Endothelial cell (in vitro differentiated cells): ENCODE data around the gene KRT26. TPM values are rescaled to one million over a fixed set of nuclear protein-coding genes. Genes with fewer than 3 reads are reported as not detected.
"Not testable (repeated sequence)": the region's sequence is repeated elsewhere in the genome, so short reads cannot be mapped to it uniquely, and the experiment has no call there.

Experiments used
- DNase-seq: peaks from one replicate; pipeline ENCODE4 v3.0.0; 2021; ENCODE audit warnings: low spot score
- H3K27ac Mint-ChIP-seq: one replicate; pipeline ENCODE4 v1.8.0; 2021; ENCODE audit warnings: mixed read lengths, inconsistent platforms; ENCODE audit not compliant: unreplicated experiment
- H3K27me3 Mint-ChIP-seq: one replicate; pipeline ENCODE4 v1.8.0; 2021; ENCODE audit warnings: mild to moderate bottlenecking, moderate library complexity, mixed read lengths, inconsistent platforms; ENCODE audit not compliant: unreplicated experiment
- H3K36me3 Mint-ChIP-seq: one replicate; pipeline ENCODE4 v1.8.0; 2021; ENCODE audit warnings: mild to moderate bottlenecking, low read depth, mixed read lengths, inconsistent platforms; ENCODE audit not compliant: unreplicated experiment
- H3K4me1 Mint-ChIP-seq: one replicate; pipeline ENCODE4 v1.8.0; 2021; ENCODE audit warnings: mild to moderate bottlenecking, mixed read lengths, inconsistent platforms; ENCODE audit not compliant: unreplicated experiment
- H3K4me3 Mint-ChIP-seq: one replicate; pipeline ENCODE4 v1.8.0; 2021; ENCODE audit warnings: mild to moderate bottlenecking, mixed read lengths, inconsistent platforms; ENCODE audit not compliant: unreplicated experiment
- H3K9me3 Mint-ChIP-seq: one replicate; pipeline ENCODE4 v1.8.0; 2021; ENCODE audit warnings: mixed read lengths, inconsistent platforms; ENCODE audit not compliant: unreplicated experiment
- total RNA-seq: library from RNA; stranded (reverse); fragmentation: NEBNext Ultra II Directional; extraction: Animal tissue kit (Norgen Biotek cat#: 25700); gene quantifications from one replicate; pipeline ENCODE4 v1.2.1, GENCODE V29; 2021; ENCODE audit not compliant: unreplicated experiment
- TF ChIP-seq, protein P1 (sequence below): fragments of 200-600 bp; sonication (generic); IDR thresholded peaks from one replicate; pipeline ENCODE4 v1.5.0; 2021; ENCODE audit warnings: antibody characterized with exemption; ENCODE audit not compliant: unreplicated experiment

The KRT26 gene
- total RNA-seq, 1 donor from 2014 or later = not detected

DNA sequence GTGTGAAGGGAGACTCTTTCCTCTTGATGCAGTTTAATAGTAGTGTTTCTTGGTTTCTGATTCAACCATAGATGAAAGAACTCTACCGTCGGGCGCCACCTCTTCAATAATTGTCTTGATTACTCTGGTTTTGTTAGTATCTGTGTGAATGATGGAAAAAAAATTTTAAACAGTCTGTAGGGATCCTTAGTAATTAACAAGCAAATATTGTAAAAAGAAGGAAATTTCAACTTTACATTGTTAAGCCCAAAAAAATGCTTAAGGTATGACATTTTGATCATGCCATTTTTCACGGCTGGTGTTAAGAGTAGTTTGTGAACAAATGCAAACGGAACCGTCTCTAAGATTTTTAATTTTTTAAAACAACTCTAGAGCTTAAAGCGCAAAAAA is 46.3 kb upstream of the KRT26 start:
- H3K4me3 Mint-ChIP-seq = peak overlapping the region; percentile 98
- H3K27me3 Mint-ChIP-seq = no peaks in the 10 kb centered on the region
- peaks cover 17% of the 10 kb centered on the region for H3K36me3 Mint-ChIP-seq
- DNase-seq = no peak
- H3K27ac Mint-ChIP-seq = peak overlapping the region; percentile 98
- no peaks in the 10 kb centered on the region for H3K9me3 Mint-ChIP-seq
- TF ChIP-seq, protein P1, sequence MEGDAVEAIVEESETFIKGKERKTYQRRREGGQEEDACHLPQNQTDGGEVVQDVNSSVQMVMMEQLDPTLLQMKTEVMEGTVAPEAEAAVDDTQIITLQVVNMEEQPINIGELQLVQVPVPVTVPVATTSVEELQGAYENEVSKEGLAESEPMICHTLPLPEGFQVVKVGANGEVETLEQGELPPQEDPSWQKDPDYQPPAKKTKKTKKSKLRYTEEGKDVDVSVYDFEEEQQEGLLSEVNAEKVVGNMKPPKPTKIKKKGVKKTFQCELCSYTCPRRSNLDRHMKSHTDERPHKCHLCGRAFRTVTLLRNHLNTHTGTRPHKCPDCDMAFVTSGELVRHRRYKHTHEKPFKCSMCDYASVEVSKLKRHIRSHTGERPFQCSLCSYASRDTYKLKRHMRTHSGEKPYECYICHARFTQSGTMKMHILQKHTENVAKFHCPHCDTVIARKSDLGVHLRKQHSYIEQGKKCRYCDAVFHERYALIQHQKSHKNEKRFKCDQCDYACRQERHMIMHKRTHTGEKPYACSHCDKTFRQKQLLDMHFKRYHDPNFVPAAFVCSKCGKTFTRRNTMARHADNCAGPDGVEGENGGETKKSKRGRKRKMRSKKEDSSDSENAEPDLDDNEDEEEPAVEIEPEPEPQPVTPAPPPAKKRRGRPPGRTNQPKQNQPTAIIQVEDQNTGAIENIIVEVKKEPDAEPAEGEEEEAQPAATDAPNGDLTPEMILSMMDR = no peak
- peaks cover 30% of the 10 kb centered on the region for H3K4me1 Mint-ChIP-seq

DNA sequence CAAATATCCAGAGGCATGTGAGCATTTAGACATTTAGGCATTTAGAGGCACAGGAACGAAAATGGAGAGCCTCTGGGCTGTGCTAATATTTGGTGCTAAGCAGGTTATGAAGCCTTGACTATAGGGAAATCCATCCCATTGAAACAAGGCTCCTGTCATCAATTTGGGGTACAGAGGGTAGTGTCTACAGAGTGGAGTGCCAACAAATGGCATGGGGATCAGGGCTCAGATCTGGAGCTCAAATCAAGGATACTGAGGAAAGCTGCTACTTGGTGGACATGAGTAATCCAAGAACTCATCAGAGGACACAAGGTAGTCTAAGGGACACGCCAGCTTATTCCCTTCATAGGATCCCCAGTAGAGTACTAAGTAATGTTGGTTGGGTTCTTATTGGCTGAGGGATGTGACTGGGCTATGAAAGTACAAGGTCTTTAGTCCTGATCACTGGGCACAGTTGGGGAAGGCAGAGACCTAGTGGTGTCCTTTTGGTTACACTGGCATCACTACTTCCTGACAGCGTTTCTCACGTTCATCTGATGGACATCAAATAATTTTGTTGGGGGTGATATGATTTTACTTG is 45.2 kb upstream of the KRT26 start:
- no peaks in the 10 kb centered on the region for H3K27me3 Mint-ChIP-seq
- TF ChIP-seq, protein P1 = no peak
- peaks cover 30% of the 10 kb centered on the region for H3K4me1 Mint-ChIP-seq

DNA sequence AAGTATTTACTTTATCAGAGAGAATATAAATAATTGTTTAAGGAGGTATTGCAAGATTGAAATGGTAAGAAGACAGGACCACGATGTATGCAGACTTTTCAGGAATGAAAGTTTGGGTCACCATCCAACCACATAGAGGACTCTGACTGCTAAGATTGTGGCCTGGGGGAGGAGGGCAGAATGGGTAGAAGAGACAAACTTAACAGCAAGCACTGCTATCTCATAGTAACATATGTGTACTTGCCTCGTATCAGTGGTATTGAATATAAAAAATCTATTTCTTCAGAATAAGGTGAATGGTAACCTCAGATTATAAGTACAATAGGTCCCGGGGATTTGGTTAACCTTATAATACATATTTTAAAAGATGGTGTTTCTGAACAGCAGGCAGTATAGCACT is 44.6 kb upstream of the KRT26 start:
- TF ChIP-seq, protein P1 = no peak

More for the DNA sequence above, 45.2 kb upstream of the KRT26 start:
- no peaks in the 10 kb centered on the region for H3K9me3 Mint-ChIP-seq
- peaks cover 14% of the 10 kb centered on the region for H3K36me3 Mint-ChIP-seq
- DNase-seq = no peak
- peak overlapping the region; percentile 85 for H3K27ac Mint-ChIP-seq
- peak overlapping the region; percentile 84 for H3K4me3 Mint-ChIP-seq

DNA sequence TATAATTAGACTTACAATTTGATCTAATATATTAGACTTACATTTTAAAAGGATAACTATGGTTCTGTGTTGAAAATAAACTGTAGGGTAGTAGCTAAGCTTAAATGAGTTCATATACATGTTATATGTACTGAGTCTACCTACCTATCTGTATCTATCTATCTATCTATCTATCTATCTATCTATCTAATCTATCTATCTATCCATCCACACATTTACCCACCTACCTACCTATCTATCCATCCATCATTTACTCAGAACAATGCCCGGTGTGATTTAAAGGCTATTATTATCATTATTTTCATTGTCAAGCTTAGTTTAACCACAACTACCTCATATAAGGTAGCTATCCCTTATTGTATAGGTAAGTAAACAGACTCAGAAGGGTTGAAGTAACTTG is 43.4 kb upstream of the KRT26 start:
- TF ChIP-seq, protein P1 = no peak
- no peak overlapping the region for H3K4me3 Mint-ChIP-seq
- no peaks in the 10 kb centered on the region for H3K27me3 Mint-ChIP-seq
- H3K4me1 Mint-ChIP-seq = peaks cover 23% of the 10 kb centered on the region
- DNase-seq = no peak
- H3K9me3 Mint-ChIP-seq = no peaks in the 10 kb centered on the region
- H3K36me3 Mint-ChIP-seq = peaks cover 12% of the 10 kb centered on the region
- H3K27ac Mint-ChIP-seq = no peak overlapping the region

More for the DNA sequence above, 44.6 kb upstream of the KRT26 start:
- Mint-ChIP-seq H3K27me3 (no peaks in the 10 kb centered on the region), H3K27ac (no peak overlapping the region), H3K9me3 (no peaks in the 10 kb centered on the region), H3K36me3 (peaks cover 12% of the 10 kb centered on the region), H3K4me1 (peaks cover 30% of the 10 kb centered on the region), H3K4me3 (peak overlapping the region; percentile 84)
- DNase-seq = no peak

DNA sequence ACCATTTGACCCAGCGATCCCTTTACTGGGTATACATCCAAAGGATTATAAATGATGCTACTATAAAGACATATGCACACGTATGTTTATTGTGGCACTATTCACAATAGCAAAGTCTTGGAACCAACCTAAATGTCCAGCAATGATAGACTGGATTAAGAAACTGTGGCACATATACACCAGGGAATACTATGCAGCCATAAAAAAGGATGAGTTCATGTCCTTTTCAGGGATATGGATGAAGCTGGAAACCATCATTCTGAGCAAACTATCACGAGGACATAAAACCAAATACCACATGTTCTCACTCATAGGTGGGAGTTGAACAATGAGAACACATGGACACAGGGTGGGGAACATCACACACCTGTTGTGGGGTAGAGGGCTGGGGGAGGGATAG is 42.7 kb upstream of the KRT26 start:
- not testable (repeated sequence) for H3K4me3 Mint-ChIP-seq, H3K27ac Mint-ChIP-seq, DNase-seq, H3K27me3 Mint-ChIP-seq, H3K9me3 Mint-ChIP-seq
- H3K4me1 Mint-ChIP-seq = peaks cover 16% of the 10 kb centered on the region
- H3K36me3 Mint-ChIP-seq = peaks cover 12% of the 10 kb centered on the region
